CD4-positive, alpha-beta T cell treated with Interleukin-10 for 1 hour (primary cell): ENCODE results near the gene POU2F3.

Experiments
- DNase-seq: peaks from one replicate; pipeline ENCODE4 v3.0.0-alpha.2; 2020

POU2F3 gene

GRCh38 chr11:120293038-120293800 lies 53.3 kb downstream of the POU2F3 start:
- no peak for DNase-seq

- DNase-seq: no peak
These were observed 54.2 kb downstream of the POU2F3 start for GRCh38 chr11:120294096-120294495.

- no peak for DNase-seq
These were observed 55.2 kb downstream of the POU2F3 start for GRCh38 chr11:120295099-120295498.

GRCh38 chr11:120296554-120296953 lies 56.6 kb downstream of the POU2F3 start:
- DNase-seq: no peak

GRCh38 chr11:120298461-120298860 lies 58.5 kb downstream of the POU2F3 start:
- DNase-seq: no peak

- DNase-seq: no peak
These were observed 62.3 kb downstream of the POU2F3 start for GRCh38 chr11:120302001-120302805.

- DNase-seq: peak; percentile 56
These were observed 63.2 kb downstream of the POU2F3 start for GRCh38 chr11:120303004-120303637.

GRCh38 chr11:120304526-120304925 lies 64.6 kb downstream of the POU2F3 start:
- DNase-seq: no peak

GRCh38 chr11:120305286-120305685 lies 65.3 kb downstream of the POU2F3 start:
- DNase-seq: no peak

- DNase-seq: no peak
These were observed 66.7 kb downstream of the POU2F3 start for GRCh38 chr11:120306519-120307242.

- DNase-seq: no peak
These were observed 67.5 kb downstream of the POU2F3 start for GRCh38 chr11:120307476-120307875.

GRCh38 chr11:120308081-120308480 lies 68.1 kb downstream of the POU2F3 start:
- DNase-seq: no peak

- no peak for DNase-seq
These were observed 70.9 kb downstream of the POU2F3 start for GRCh38 chr11:120310870-120311269.

GRCh38 chr11:120314861-120315260 lies 74.9 kb downstream of the POU2F3 start:
- no peak for DNase-seq

GRCh38 chr11:120316880-120317688 lies 77.1 kb downstream of the POU2F3 start:
- no peak for DNase-seq

GRCh38 chr11:120317689-120318480 lies 77.9 kb downstream of the POU2F3 start:
- no peak for DNase-seq

- DNase-seq: no peak
These were observed 79.0 kb downstream of the POU2F3 start for GRCh38 chr11:120318906-120319305.

GRCh38 chr11:120324932-120325810 lies 85.2 kb downstream of the POU2F3 start, which contains the start of gene TLCD5:
Gene TLCD5, plus strand, starts transcription at chr11:120325299. Its CDS starts 2,143 bp downstream, at chr11:120327442.
- DNase-seq: peak; percentile 30

- no peak for DNase-seq
These were observed 86.3 kb downstream of the POU2F3 start for GRCh38 chr11:120326228-120326627.

- DNase-seq: peak; percentile 10
These were observed 86.9 kb downstream of the POU2F3 start for GRCh38 chr11:120326845-120327281.
